ENCODE data around the gene AHR.

AHR gene

GRCh38 chr7:17297243-17297642, 1.2 kb upstream of the AHR start:
- FAIRE-seq (no peak), DNase-seq (ENCODE audit: insufficient read length, low spot score) (no peak)
- no peak for TF ChIP-seq CTCF (IDR thresholded peaks at IDR 0.05; ENCODE audit: insufficient read depth, missing control alignments)

- no peak for TF ChIP-seq CTCF (IDR thresholded peaks at IDR 0.05; ENCODE audit: insufficient read depth, missing control alignments)
- DNase-seq (ENCODE audit: insufficient read length, low spot score) = no peak
- FAIRE-seq = no peak
Observed at GRCh38 chr7:17298840-17299482, 509 bp downstream of the AHR start.

GRCh38 chr7:17299483-17299991, 1.1 kb downstream of the AHR start:
- TF ChIP-seq CTCF (IDR thresholded peaks at IDR 0.05; ENCODE audit: insufficient read depth, missing control alignments) = no peak
- no peak for FAIRE-seq
- no peak for DNase-seq (ENCODE audit: insufficient read length, low spot score)

- FAIRE-seq (no peak), DNase-seq (ENCODE audit: insufficient read length, low spot score) (no peak)
- no peak for TF ChIP-seq CTCF (IDR thresholded peaks at IDR 0.05; ENCODE audit: insufficient read depth, missing control alignments)
Observed at GRCh38 chr7:17300012-17300411, 1.6 kb downstream of the AHR start.

- DNase-seq (ENCODE audit: insufficient read length, low spot score) = no peak
- FAIRE-seq = no peak
- no peak for TF ChIP-seq CTCF (IDR thresholded peaks at IDR 0.05; ENCODE audit: insufficient read depth, missing control alignments)
Observed at GRCh38 chr7:17300437-17300836, 2.0 kb downstream of the AHR start.

- no peak for FAIRE-seq
- peak; percentile 55 for TF ChIP-seq CTCF (IDR thresholded peaks at IDR 0.05; ENCODE audit: insufficient read depth, missing control alignments)
- no peak for DNase-seq (ENCODE audit: insufficient read length, low spot score)
Observed at GRCh38 chr7:17301471-17302456, 3.3 kb downstream of the AHR start.

Measured in D721Med (cell line).